Panc1 (cell line): ENCODE results near the gene IFI44L. TPM values are rescaled to one million over a fixed set of nuclear protein-coding genes. Genes with fewer than 3 reads are reported as not detected.

Source experiments
- ATAC-seq: fragments of 200-7000 bp; cut with Tn5 transposase; 2 replicates; pipeline ENCODE4 v1.9.1; 2020; ENCODE audit warnings: mild to moderate bottlenecking, moderate library complexity
- BruUV-seq: library from RNA; stranded (reverse); fragments of 400-500 nt; replicated peaks from 2 replicates; lab custom pipeline; 2021; lab: Mats Ljungman, UMichigan
- CTCF ChIA-PET: fragments of 300-600 bp; sonication (Branson Sonifier 250); formaldehyde crosslinking; loops from one replicate; lab custom pipeline; 2022; ENCODE audit warnings: antibody characterized with exemption; lab: Charles Lee
- POLR2A ChIA-PET: fragments of 300-600 bp; sonication (Branson Sonifier 250); formaldehyde crosslinking; loops from one replicate; lab custom pipeline; 2022; ENCODE audit warnings: antibody characterized with exemption; lab: Charles Lee
- DNase-seq: peaks from one replicate; pipeline ENCODE4 v3.0.0-alpha.2; 2010; ENCODE audit warnings: low read depth, low spot score
- H3K27ac ChIP-seq: 2 replicates; pipeline ENCODE4 v1.5.1; 2011; ENCODE audit warnings: mild to moderate bottlenecking, low read length, inconsistent platforms
- H3K27me3 ChIP-seq: fragments of 200-500 bp; sonication (Bioruptor generic); 2 replicates; pipeline ENCODE4 v1.6.0; 2014; ENCODE audit warnings: low read length, inconsistent platforms; ENCODE audit not compliant: control insufficient read depth, insufficient read depth
- H3K36me3 ChIP-seq: fragments of 200-500 bp; sonication (Bioruptor generic); 2 replicates; pipeline ENCODE4 v1.5.1; 2014; ENCODE audit warnings: inconsistent platforms, mild to moderate bottlenecking, low read length, moderate library complexity; ENCODE audit not compliant: control insufficient read depth, insufficient read depth
- H3K4me1 ChIP-seq: 2 replicates; pipeline ENCODE4 v1.5.1; 2011; ENCODE audit warnings: inconsistent platforms, mild to moderate bottlenecking, low read length, moderate library complexity; ENCODE audit not compliant: control insufficient read depth, insufficient read depth
- H3K4me3 ChIP-seq, 2 experiments: 2 replicates each; pipeline ENCODE4 v1.5.1; 2011 to 2012; ENCODE audit warnings: low read depth in 2 of 2, low read length in 2 of 2, mild to moderate bottlenecking in 2 of 2, inconsistent platforms in 1 of 2, moderate library complexity in 1 of 2
- H3K9me3 ChIP-seq: fragments of 200-500 bp; sonication (Bioruptor generic); 2 replicates; pipeline ENCODE4 v1.5.1; 2014; ENCODE audit warnings: low read depth, mild to moderate bottlenecking, inconsistent platforms, low read length, moderate library complexity; ENCODE audit not compliant: control insufficient read depth, insufficient read depth
- CTCF ChIP-seq: fragments of 450-650 bp; IDR thresholded peaks from 2 replicates; pipeline ENCODE4 v1.5.1; 2017; ENCODE audit warnings: mild to moderate bottlenecking
- POLR2AphosphoS5 ChIP-seq: IDR thresholded peaks from 2 replicates; pipeline ENCODE4 v1.6.1; 2012; ENCODE audit warnings: mild to moderate bottlenecking, low read depth, low read length, moderate library complexity
- REST ChIP-seq, 2 experiments: IDR thresholded peaks; 2 replicates each; pipeline ENCODE4 v1.6.1; 2011 to 2012; ENCODE audit warnings: low read depth in 2 of 2, control low read depth in 1 of 2, low read length in 1 of 2, mild to moderate bottlenecking in 1 of 2, moderate library complexity in 1 of 2; ENCODE audit not compliant: insufficient read depth in 1 of 2
- SIN3A ChIP-seq: IDR thresholded peaks from 2 replicates; pipeline ENCODE4 v1.6.1; 2012; ENCODE audit warnings: low read depth, mild to moderate bottlenecking, low read length, moderate library complexity, borderline replicate concordance; ENCODE audit not compliant: insufficient read depth
- TCF7L2 ChIP-seq: IDR thresholded peaks from 2 replicates; pipeline ENCODE4 v1.6.1; 2011; ENCODE audit warnings: mild to moderate bottlenecking, low read depth, low read length, inconsistent platforms
- in situ Hi-C: cut with HindIII; loops from 2 replicates; pipeline ENCODE4 v1.10.0; 2016; ENCODE audit warnings: low sequenced_read_pairs, low pct_unique_long_range_greater_than_20kb
- intact Hi-C: fragments of 100-400 bp; cut with micrococcal nuclease; formaldehyde crosslinking; loops from one replicate; pipeline ENCODE4 v1.10.0; 2022; ENCODE audit not compliant: unreplicated experiment
- total RNA-seq: library from RNA; stranded (reverse); gene quantifications from one replicate; pipeline ENCODE4 v1.2.1, GENCODE V29; 2021; ENCODE audit not compliant: unreplicated experiment

IFI44L gene
- total RNA-seq, 1 experiment from 2014 or later: 0.10 TPM

- ChIA-PET POLR2A (no interaction called here), CTCF (no interaction called here)
- no TSS peak for BruUV-seq
- ATAC-seq (no peak), DNase-seq (no peak)
- H3K36me3 ChIP-seq: no peaks in the 10 kb centered on the region
- TF ChIP-seq SIN3A (no peak), TCF7L2 (no peak), REST (IDR thresholded peaks at IDR 0.05; ENCODE audit: insufficient read depth in 1 of 2, low read depth in 2 of 2, low read length in 1 of 2) (no peak), CTCF (no peak), POLR2AphosphoS5 (no peak)
- H3K4me3 ChIP-seq: no peak overlapping the region
- H3K27me3 ChIP-seq: no peaks in the 10 kb centered on the region
- in situ Hi-C loops: no loop called here
- H3K4me1 ChIP-seq: no peaks in the 10 kb centered on the region
- no peaks in the 10 kb centered on the region for H3K9me3 ChIP-seq
- intact Hi-C loops: no loop called here
- no peak overlapping the region for H3K27ac ChIP-seq
These were observed 33.0 kb upstream of the IFI44L start for GRCh38 chr1:78587211-78587610.

- ATAC-seq (no peak), DNase-seq (no peak)
- in situ Hi-C loops: no loop called here
- Histone ChIP-seq H3K9me3 (peaks cover 5% of the 10 kb centered on the region), H3K27me3 (no peaks in the 10 kb centered on the region), H3K4me3 (no peak overlapping the region), H3K4me1 (no peaks in the 10 kb centered on the region), H3K36me3 (no peaks in the 10 kb centered on the region), H3K27ac (no peak overlapping the region)
- ChIA-PET CTCF (no interaction called here), POLR2A (no interaction called here)
- intact Hi-C loops: no loop called here
- no peak for TF ChIP-seq POLR2AphosphoS5
- TF ChIP-seq CTCF: no peak
- no peak for TF ChIP-seq SIN3A
- no peak for TF ChIP-seq TCF7L2
- no peak for TF ChIP-seq REST (IDR thresholded peaks at IDR 0.05; ENCODE audit: insufficient read depth in 1 of 2, low read depth in 2 of 2, low read length in 1 of 2)
- no TSS peak for BruUV-seq
These were observed 28.3 kb upstream of the IFI44L start for GRCh38 chr1:78591971-78592370.
